SK-N-DZ (cell line): ENCODE measurements around the gene METTL25B.

Experiments
- DNase-seq: peaks from one replicate; pipeline ENCODE4 v3.0.0-alpha.2; 2015; ENCODE audit warnings: low spot score

METTL25B gene

DNA sequence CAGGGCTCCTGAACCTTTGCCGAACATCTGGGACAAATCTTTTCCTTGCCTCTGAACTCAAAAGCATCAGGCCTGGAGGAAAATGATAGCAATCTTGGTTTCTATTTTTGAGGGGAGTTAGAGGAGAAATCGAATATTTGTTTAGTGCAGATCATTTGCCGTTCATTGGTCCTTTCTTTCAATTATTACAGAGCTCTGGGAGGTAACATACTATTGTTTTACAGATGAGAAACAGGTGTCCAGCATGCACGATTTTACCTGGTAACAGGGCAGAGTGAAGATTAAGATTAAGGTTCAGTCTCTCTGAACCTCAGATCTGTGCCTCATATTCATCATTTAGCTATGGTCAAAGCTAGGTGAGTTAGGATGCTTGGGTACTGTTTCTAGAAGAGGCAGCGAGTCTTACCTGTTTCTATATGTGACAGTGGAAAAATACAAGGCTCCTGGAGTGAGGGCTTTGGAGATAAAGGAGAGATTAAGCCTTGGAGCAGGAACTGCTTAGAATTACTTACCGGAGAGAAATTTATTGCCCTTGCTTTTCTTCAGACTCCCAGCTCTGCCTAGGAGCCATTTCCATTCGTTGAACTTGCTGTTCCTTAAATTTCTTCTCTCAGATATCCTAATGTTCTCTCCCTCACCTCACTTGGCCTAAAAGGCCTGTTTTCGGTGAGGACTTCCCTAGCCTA, 40.5 kb downstream of the METTL25B start:
- DNase-seq, result no peak

DNA sequence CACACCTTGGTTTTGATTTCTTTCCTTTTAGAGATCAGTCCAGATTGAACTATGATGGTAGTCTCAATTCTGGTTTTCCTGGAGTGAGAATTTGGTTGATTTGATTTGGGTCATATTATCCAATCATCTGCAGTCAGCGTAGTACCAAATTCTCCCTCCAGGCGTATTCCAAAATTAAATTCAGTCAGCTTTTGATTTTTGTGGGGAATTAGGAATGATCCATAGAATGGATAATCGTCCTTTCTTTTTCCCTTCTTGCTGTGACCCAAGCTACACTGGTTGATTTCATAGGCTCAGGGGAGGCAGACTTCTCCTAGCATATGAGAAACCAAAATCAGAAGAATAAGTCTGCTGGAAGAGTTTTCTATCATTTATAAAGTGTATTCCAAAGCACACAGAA, 44.0 kb downstream of the METTL25B start:
- no peak for DNase-seq

DNA sequence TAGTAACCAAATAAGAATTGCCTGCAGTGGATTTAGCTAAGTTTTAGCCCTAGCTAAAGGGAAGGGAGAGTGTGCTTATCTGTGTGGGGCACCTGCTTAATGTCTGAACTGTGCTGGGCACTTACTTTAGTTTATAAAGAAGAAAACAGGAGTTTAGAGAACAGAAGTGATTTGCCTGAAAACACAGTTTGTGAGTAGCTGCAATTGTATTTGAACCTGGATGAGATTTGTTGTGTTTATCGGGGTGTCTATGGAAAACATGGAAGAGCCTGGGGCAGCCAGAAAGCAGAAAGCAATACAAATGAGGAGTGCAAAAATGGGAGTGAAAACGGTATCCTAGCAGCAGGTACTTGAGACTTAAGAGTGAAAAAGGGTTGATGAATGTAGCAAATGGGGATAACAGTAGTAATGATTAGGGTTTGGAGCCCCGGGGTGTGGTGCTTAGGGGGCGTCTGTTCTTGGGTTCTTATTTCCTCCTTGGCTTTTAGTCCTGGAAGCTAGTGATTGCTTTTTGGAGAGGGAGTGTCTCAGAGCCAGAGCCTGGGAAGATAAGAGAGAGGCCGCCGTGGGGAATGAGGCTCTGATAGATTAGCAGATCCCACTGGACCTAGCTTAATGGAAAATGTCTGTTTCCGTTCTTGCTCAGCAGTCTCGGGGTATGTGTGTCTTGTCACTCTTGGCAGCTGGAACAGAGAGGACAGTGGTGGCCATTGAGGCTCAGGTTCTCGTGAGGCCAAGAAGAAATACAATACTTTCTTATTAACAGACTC, 44.6 kb downstream of the METTL25B start:
- peak; percentile 88 for DNase-seq

DNA sequence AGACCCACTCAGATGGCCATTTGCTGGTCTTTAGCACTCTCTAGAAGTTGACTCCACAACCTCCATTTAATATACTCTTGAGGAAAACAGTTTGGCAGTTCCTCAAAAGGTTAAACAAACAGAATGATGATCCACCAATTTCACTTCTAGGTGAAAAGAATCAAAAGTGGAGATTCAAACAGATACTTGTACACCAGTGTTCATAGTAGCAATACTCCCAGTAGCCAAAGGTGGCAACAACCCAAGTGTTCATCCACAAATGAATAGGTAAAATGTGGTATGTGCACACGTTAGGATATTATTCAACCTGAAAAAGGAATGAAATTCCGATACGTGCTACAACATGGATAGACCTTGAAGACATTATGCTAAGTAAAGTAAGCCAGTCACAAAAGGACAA, 45.3 kb downstream of the METTL25B start:
- DNase-seq, result no peak

DNA sequence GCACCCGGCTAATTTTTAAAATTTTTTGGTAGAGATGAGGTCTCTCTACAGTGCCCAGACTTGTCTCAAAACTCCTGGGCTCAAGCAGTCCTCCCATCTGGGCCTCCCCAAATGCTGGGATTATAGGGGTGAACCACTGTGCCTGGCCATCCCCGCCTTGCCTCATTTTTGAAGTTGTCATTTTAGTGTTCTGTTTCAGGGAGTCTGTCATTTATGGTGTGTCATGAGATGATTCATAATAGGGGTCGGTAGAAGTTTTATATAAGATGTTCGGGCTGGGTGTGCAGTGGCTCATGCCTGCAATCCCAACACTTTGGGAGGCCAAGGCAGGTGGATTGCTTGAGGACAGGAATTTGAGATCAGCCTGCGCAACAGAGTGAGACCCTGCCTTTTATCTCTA, 47.5 kb downstream of the METTL25B start:
- DNase-seq, result no peak

DNA sequence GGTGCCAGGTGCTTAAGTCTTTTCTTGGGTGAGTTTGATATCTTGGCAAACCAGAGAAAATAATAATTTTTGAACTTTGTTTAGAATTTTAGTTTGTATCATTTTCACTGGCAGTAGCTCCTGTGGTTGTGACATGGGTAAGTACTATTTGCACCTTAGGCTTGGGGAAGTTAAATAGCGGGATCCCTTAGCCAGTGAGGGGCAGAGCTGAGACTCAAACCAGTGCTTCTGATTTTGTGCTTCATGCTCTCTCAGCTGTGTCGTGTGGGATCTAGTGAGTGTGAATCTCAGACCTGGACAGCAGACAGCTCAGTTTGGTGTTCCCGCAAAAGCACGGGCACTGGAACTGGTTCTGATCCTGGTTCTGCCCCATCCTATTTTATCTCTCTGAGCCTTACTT, 48.7 kb downstream of the METTL25B start:
- DNase-seq, result no peak

DNA sequence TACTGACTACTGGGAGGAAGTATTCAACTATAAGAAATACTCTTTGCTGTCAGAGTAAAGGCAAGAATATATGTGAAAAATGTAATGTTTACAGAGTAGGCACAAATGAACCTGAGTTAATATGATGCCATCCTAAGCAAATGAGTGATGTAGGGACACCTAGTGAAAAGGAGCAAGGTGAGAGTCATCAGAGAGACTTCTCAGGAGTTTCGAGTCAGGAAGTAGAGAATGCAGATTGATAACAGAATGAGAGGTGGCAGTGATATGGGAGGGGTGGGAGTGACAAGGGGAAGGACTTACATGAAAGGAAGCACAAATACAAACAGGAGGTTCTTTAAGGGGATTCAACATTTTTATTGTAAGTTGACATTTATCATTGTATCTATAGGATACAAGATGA, 49.3 kb downstream of the METTL25B start:
- DNase-seq, result no peak

DNA sequence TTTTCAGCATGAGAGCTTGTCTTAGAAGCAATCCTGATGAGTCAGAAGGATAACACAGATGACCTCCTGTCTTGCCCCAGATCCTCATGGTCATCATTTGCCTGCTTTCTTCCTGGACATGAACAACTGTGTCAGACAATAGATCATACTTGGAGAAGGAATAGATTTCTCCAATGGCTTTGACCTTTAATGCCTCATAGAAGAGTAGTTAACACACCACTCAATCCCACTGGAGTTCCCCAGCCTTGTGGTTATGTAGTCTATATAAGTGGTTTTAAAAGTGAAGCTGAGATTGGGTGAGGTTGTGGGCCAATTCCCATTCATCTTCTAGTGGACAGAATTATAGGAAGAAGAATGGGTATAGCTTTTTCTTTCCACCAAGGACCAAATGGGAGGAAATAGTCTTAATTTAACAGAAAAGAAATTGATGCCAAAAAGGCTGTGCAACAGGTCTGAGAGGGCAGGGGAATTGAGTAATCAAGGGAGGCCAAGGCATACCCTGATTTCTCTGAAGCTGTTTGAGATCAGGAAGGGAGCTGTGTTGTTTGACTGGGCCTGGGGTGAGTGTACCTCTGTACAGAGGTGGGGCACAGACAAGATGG, 53.4 kb downstream of the METTL25B start:
- DNase-seq, result no peak

DNA sequence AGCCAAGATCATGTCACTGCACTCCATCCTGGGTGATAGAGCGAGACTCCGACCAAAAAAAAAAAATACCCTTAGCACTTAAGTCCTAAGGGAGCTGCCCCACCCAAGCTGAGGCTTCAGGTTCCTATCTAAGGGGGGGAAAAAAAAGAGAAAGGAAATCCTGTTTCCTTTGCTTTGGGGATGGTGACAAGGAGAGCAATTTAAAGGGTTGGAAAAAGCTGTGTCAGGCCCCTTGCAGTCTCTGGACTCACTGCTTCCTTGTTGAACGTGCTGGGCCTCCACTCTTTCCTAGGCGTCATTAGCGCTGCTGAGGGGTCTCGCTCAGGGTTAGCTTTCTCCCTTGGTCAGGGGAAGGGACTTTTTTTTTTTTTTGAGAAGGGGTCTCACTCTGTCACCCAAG, 57.2 kb downstream of the METTL25B start:
- DNase-seq, result no peak
